ENCODE results near the gene ORAI2.
A peak's percentile ranks its signal among the peaks of the same experiment; 100 is the strongest.

The ORAI2 gene

GRCh38 chr7:102415685-102416225, 17.6 kb upstream of the ORAI2 start:
- no peak for DNase-seq (ENCODE audit: low read depth, low spot score)

- no peak for DNase-seq (ENCODE audit: low read depth, low spot score)
These were observed 17.0 kb upstream of the ORAI2 start for GRCh38 chr7:102416406-102416805.

DNA sequence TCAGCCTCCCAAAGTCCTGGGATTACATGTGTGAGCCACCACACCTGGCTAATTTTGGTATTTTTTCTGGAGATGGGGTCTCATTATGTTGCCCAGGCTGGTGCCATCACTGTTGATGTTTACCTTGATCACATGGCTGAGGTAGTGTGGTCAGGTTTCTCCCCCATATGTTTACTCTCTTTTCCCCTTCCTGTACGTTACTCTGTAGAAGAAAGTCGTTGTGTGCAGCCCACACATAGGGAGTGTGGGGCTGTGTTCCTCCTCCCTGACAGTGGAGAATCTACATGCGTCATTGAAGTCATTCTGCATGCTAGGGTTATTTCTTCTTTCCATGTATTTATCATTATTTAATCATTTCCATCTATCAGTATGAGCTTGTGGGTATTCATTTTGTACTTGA, 16.3 kb upstream of the ORAI2 start:
- no peak for DNase-seq (ENCODE audit: low read depth, low spot score)

- DNase-seq (ENCODE audit: low read depth, low spot score): no peak
These were observed 14.8 kb upstream of the ORAI2 start for GRCh38 chr7:102418592-102418991.

DNA sequence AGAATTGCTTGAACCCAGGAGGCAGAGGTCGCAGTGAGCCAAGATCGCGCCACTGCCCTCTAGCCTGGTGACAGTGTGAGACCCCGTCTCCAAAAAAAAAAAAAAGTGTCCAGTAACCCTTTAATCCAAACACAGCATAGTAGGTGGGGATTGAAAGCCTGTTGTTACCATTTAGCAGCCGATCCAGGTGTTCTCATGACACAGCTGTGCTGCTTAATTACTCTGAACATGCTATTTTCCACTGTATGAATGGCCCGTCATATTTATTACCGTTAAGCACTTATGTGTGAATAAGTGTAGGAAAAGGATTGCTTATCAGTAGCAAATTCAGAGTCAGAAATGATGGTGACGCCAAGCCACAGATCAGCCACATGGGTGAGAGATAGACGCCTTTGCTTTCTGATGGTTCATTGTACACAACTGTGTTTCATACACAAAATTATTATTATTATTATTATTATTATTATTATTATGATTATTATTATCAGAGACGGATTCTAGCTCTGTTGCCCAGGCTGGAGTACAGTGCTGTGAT, 11.6 kb upstream of the ORAI2 start:
- DNase-seq (ENCODE audit: low read depth, low spot score): no peak

DNA sequence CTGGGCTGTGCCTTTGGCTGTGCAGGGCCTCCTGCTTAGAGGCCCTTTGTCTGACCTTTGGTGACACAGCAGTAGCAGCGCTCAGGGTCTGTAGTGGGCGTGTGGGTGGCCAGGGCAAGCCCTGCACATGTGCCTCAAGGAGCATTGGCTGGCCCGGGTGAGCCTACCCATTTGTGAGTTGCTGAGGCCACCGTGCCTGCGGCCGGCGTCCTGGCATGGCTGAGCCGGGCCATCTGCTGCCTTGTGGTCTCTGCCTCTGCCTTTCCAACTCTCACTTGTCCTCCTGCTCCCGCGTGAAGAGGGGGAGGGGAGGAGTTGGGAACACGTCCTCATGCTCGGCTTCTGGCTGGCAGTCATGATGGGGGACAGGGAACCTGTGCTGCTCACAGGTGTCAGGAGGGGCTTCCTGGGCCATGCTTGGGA, 9.2 kb upstream of the ORAI2 start:
- no peak for DNase-seq (ENCODE audit: low read depth, low spot score)

DNA sequence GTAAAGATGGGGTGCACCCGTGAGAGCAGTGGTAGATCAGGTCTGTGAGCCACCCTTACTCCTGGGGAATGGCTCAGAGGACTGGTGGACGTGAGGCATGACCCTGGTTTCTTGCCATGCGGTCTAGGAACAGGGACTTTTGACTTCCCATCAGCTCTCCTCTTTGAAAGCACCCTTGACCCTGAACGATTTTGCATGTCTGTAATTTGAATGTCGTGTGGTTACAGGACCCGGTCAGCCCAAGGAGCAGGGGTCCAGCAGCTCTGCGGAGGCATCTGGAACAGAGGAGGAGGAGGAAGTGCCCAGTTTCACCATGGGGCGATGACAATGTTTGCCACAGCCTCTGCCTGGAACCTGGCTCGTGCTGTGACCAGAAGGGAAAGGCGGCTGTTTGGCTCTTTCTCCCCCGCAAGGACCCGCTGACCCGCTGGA, 8.6 kb upstream of the ORAI2 start:
- no peak for DNase-seq (ENCODE audit: low read depth, low spot score)

DNA sequence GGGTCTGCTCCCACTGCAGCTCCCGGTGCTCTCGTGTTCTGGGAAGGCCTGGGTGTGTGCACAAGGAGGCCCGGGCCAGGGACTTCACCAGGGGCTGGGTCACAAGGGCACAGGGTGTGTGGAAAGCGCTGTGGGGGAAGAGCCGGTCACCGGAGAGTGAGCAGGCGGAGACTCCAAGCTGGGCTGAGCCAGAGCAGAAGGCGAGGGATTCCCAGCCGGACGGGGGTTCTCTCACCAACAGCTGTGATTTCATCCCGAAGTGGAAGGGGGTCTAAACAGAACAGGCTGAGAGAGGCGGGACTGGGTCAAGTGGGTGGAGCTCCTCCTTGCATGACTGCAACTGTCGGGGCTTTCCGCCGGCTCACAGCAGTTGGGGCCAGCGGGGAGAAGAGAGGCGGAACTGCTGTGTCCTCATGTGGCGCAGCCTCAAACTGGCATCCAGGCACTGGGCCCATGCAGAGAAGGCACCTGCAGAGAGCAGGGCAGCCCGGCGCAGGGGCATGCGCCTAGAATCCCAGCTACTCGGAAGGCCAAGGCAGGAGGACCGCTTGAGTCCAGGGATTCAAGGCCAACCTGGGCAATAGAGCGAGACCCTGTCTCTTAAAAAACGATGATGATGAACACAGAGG, 7.6 kb upstream of the ORAI2 start:
- no peak for DNase-seq (ENCODE audit: low read depth, low spot score)

GRCh38 chr7:102426268-102427018, 6.9 kb upstream of the ORAI2 start:
- no peak for DNase-seq (ENCODE audit: low read depth, low spot score)

- DNase-seq (ENCODE audit: low read depth, low spot score): no peak
These were observed 6.4 kb upstream of the ORAI2 start for GRCh38 chr7:102427019-102427405.

GRCh38 chr7:102429141-102429899, 4.1 kb upstream of the ORAI2 start:
- no peak for DNase-seq (ENCODE audit: low read depth, low spot score)

- DNase-seq (ENCODE audit: low read depth, low spot score): no peak
These were observed 1.6 kb upstream of the ORAI2 start for GRCh38 chr7:102431617-102432298.

- no peak for DNase-seq (ENCODE audit: low read depth, low spot score)
These were observed 745 bp upstream of the ORAI2 start for GRCh38 chr7:102432442-102433218.

DNA sequence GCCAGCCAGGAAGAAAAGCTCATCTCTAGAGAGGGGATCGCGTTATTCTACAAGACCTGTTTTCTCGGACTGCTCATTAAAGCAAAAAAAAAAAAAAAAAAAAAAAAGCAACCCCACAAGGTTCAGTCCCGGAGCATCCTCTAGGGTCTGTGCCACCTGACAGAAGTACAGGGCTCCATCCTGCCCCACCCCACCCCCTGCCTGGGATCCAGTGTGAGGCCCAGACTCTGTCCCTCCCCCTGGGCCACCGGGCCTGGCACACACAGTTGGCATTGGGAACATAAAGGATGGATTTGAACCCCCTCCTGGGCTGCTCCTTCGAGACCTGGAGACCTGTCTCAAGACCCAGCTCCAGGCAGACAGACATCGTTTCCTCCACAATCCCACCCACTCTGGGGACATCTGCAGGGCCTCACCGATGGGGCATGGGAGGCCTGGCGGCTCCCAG, 688 bp downstream of the ORAI2 start:
- no peak for DNase-seq (ENCODE audit: low read depth, low spot score)

DNA sequence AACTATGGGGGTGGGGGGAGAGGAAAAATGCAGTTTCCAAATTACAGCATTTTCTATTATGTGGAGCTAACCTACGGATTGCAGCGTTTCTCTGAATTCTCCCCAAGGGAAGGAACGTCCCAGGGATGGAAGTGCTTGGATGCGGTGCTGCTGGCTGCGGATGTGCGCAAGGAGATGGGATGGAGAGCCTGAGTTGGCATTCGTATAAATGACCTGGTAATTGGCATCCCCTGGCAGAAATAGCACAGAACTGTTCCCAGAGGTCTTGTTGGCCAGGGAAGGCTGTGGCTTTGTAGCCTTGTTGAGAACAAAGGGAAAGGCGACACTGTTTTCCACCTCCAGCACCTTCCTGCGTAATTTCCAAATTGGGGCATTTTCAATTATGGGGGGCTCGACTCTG, 2.7 kb downstream of the ORAI2 start:
- DNase-seq (ENCODE audit: low read depth, low spot score): no peak

- DNase-seq (ENCODE audit: low read depth, low spot score): peak; percentile 21
These were observed 6.8 kb downstream of the ORAI2 start for GRCh38 chr7:102439963-102440795.

DNA sequence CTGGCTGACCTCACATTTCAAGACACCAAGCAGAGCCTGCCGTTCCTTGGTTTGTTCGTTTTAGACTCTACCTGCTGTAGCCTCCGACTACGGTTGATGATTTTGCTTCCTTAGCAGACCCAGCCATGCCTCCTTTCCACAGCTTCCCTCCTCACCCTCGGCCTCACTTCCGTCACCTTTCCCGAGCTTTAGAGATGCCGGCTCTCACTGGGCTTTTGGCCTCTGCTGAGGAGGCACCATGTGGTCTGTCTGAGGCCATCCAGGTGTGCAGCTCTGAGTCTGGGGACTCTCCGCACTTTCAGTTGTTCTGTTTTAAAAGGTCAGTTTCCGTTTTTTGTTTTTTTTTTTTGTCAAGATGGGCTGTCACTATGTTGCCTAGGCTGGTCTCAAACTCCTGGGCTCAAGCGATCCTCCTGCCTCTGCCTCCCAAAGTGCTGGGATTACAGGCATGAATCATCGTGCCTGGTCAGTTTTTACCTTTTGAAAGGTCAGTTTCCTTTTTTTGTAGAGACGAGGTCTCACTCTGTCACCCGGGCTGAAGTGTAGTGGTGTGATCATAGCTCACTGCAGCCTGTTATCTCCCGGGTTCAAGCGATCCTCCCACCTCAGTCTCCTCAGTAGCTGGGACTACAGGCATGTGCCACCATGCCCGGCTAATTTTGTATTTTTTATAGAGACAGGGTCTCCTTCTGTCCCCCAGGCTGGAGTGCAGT, 11.7 kb downstream of the ORAI2 start:
- no peak for DNase-seq (ENCODE audit: low read depth, low spot score)

DNA sequence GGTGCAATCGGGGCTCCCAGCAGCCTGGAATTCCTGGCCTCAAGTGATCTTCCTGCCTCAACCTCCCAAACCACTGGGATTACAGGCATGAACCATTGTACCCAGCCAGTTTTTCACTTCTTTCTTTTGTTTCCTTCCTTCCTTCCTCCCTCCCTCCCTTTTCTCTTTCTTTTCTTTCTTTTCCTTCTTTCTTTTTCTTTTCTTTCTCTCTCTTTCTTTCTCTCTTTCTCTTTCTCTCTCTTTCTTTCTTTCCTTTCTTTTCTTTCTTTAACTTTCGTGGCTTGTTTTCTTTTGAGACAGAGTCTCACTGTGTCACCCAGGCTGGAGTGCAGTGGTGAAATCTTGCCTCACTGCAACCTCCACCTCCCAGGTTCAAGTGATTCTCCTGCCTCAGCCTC, 12.3 kb downstream of the ORAI2 start:
- DNase-seq (ENCODE audit: low read depth, low spot score): no peak
